Testis (tissue), 3 donors: Measurements from ENCODE around the gene HPS5. TPM values are rescaled to one million over a fixed set of nuclear protein-coding genes. Genes with fewer than 3 reads are reported as not detected.
A peak's percentile ranks its signal among the peaks of the same experiment; 100 is the strongest.

ENCODE experiments used
- DNase-seq: peaks from one replicate; pipeline ENCODE4 v3.0.0-alpha.2; 2019
- H3K27ac ChIP-seq, 2 donors: fragments of 200-600 bp; sonication (generic); one replicate each; pipeline ENCODE4 v1.5.1; 2019
- H3K27me3 ChIP-seq: fragments of 200-600 bp; sonication (generic); one replicate; pipeline ENCODE4 v1.5.1; 2019
- H3K36me3 ChIP-seq: fragments of 200-600 bp; sonication (generic); one replicate; pipeline ENCODE4 v1.5.1; 2017; ENCODE audit warnings: low read depth; ENCODE audit errors: missing control alignments
- H3K4me1 ChIP-seq: fragments of 200-600 bp; sonication (generic); one replicate; pipeline ENCODE4 v1.5.1; 2019
- H3K4me3 ChIP-seq, 2 donors: fragments of 200-600 bp; sonication (generic); one replicate each; pipeline ENCODE4 v1.5.1; 2017 to 2019
- H3K9me3 ChIP-seq: fragments of 200-600 bp; sonication (generic); one replicate; pipeline ENCODE4 v1.5.1; 2017
- CTCF ChIP-seq, 3 experiments: fragments of 450-650 bp in 2 of 3; fragments of 200-600 bp in 1 of 3; sonication (generic) in 1 of 3; IDR thresholded peaks; one replicate each; pipeline ENCODE4 v1.5.1; 2016 to 2019; ENCODE audit warnings: antibody characterized with exemption in 3 of 3, mild to moderate bottlenecking in 2 of 3, moderate library complexity in 1 of 3
- POLR2A ChIP-seq: fragments of 450-650 bp; IDR thresholded peaks from one replicate; pipeline ENCODE4 v1.6.1; 2017; ENCODE audit warnings: antibody characterized with exemption, mild to moderate bottlenecking, moderate library complexity
- WGBS, 2 donors: methylation state at CpG; one replicate each; pipeline ENCODE4 v1.1.5; 2018; 5-methylcytosine and 5-hydroxymethylcytosine counted together
- intact Hi-C: fragments of 100-400 bp; cut with DNase I; formaldehyde crosslinking; loops from one replicate; pipeline ENCODE4 v1.15.1; 2023; ENCODE audit warnings: low total_unique reads
- polyA plus RNA-seq: library from polyadenylated mRNA; stranded (reverse); fragments of 350-450 nt; fragmentation: Illumina TruSeq; extraction: RNeasy Lipid Tissue Mini Kit (QIAGEN cat#74804); gene quantifications from one replicate; pipeline ENCODE4 v1.2.3, GENCODE V29; 2014; ENCODE audit warnings: low read depth, low replicate concordance; ENCODE audit not compliant: insufficient read depth
- total RNA-seq, 2 donors: library from RNA; depleted of rRNA; stranded (reverse); fragments of >200 nt; gene quantifications; one replicate each; pipeline ENCODE4 v1.2.3, GENCODE V29; 2016

Gene HPS5
- total and polyA plus RNA-seq, 3 donors from 2014 or later: 44.0 to 111 (median 97.7) TPM

- WGBS, 2 donors: 49 to 74% methylated on average over 5 to 6 of the region's 6 CpGs
- Histone ChIP-seq H3K27ac (no peak overlapping the region), H3K9me3 (no peaks in the 10 kb centered on the region), H3K4me1 (no peaks in the 10 kb centered on the region), H3K27me3 (no peaks in the 10 kb centered on the region), H3K36me3 (no peaks in the 10 kb centered on the region), H3K4me3 (no peak overlapping the region)
- no peak for TF ChIP-seq CTCF (IDR thresholded peaks at IDR 0.05)
- intact Hi-C loops: no loop called here
- DNase-seq: no peak
Observed at GRCh38 chr11:18245396-18245795, 76.5 kb downstream of the HPS5 start.

- intact Hi-C loops: no loop called here
- TF ChIP-seq CTCF (IDR thresholded peaks at IDR 0.05) (peak; percentile 44 to 80 (median 55)), POLR2A (no peak)
- H3K27ac ChIP-seq: no peak overlapping the region
- H3K4me3 ChIP-seq: no peak overlapping the region
- no peaks in the 10 kb centered on the region for H3K9me3 ChIP-seq
- H3K27me3 ChIP-seq: no peaks in the 10 kb centered on the region
- no peaks in the 10 kb centered on the region for H3K36me3 ChIP-seq
- WGBS, 2 donors: 13 to 29% methylated on average over 1 of the region's 1 CpG
- DNase-seq: peak; percentile 76
- H3K4me1 ChIP-seq: no peaks in the 10 kb centered on the region
Observed at GRCh38 chr11:18243783-18244362, 78.1 kb downstream of the HPS5 start.

GRCh38 chr11:18239655-18240054 is 82.3 kb downstream of the HPS5 start:
- H3K9me3 ChIP-seq: no peaks in the 10 kb centered on the region
- no peak overlapping the region for H3K27ac ChIP-seq
- H3K36me3 ChIP-seq: no peaks in the 10 kb centered on the region
- 72 to 88% methylated on average over 1 of the region's 1 CpG for WGBS, 2 donors
- H3K27me3 ChIP-seq: no peaks in the 10 kb centered on the region
- no peak for TF ChIP-seq CTCF (IDR thresholded peaks at IDR 0.05)
- no peak for TF ChIP-seq POLR2A
- no peaks in the 10 kb centered on the region for H3K4me1 ChIP-seq
- no peak overlapping the region for H3K4me3 ChIP-seq
- DNase-seq: no peak
- intact Hi-C loops: no loop called here

- TF ChIP-seq CTCF (IDR thresholded peaks at IDR 0.05) (no peak), POLR2A (no peak)
- Histone ChIP-seq H3K27me3 (no peaks in the 10 kb centered on the region), H3K36me3 (no peaks in the 10 kb centered on the region), H3K27ac (no peak within 1 kb of the TSS), H3K4me1 (no peaks in the 10 kb centered on the region), H3K4me3 (no peak within 1 kb of the TSS), H3K9me3 (no peaks in the 10 kb centered on the region)
- WGBS, 2 donors: 77 to 87% methylated on average over 2 of the region's 2 CpGs
- DNase-seq: no peak
- intact Hi-C loops: no loop called here
Observed at GRCh38 chr11:18236664-18237356, 85.1 kb downstream of the HPS5 start, which contains the start of gene SAA4. Gene SAA4, minus strand, starts transcription at chr11:18236802. Its CDS starts 876 bp downstream, at chr11:18235926.
